ENCODE measurements around the gene STXBP5L.
"Not testable (repeated sequence)": the region's sequence is repeated elsewhere in the genome, so short reads cannot be mapped to it uniquely, and the experiment has no call there.

Gene STXBP5L

GRCh38 chr3:121202573-121202972, 294.6 kb downstream of the STXBP5L start:
- Histone ChIP-seq H3K27me3 (ENCODE audit: insufficient read depth, low read length, poor library complexity, severe bottlenecking) (no peaks in the 10 kb centered on the region), H4K20me1 (ENCODE audit: insufficient read depth, low read length, poor library complexity, severe bottlenecking) (no peaks in the 10 kb centered on the region), H3K36me3 (ENCODE audit: insufficient read depth, low read length) (no peaks in the 10 kb centered on the region), H2AFZ (ENCODE audit: low read length) (no peak overlapping the region), H3K4me3 (ENCODE audit: low read length, poor library complexity, severe bottlenecking) (no peak overlapping the region), H3K79me2 (ENCODE audit: insufficient read depth, low read length) (no peaks in the 10 kb centered on the region), H3K4me1 (ENCODE audit: insufficient read depth, low read length, poor library complexity, severe bottlenecking) (no peaks in the 10 kb centered on the region), H3F3A (ENCODE audit: low read depth) (no peaks in the 10 kb centered on the region), H3K9ac (ENCODE audit: low read depth, low read length, poor library complexity, severe bottlenecking) (no peak overlapping the region), H3K4me2 (ENCODE audit: low read depth, low read length, poor library complexity, severe bottlenecking) (no peak overlapping the region), H3K9me3 (ENCODE audit: insufficient read depth, low read depth, low read length) (no peaks in the 10 kb centered on the region), H3K9me2 (replicated peaks; ENCODE audit: low read depth, low read length) (no peaks in the 10 kb centered on the region)
- no peak for TF ChIP-seq EZH2phosphoT487 (IDR thresholded peaks at IDR 0.05; ENCODE audit: borderline replicate concordance)
- no peak for TF ChIP-seq CTCF (conservative IDR thresholded peaks at IDR 0.05; ENCODE audit: low read length)

GRCh38 chr3:121223116-121223515, 315.1 kb downstream of the STXBP5L start:
- TF ChIP-seq EZH2phosphoT487 (IDR thresholded peaks at IDR 0.05; ENCODE audit: borderline replicate concordance) (no peak), CTCF (conservative IDR thresholded peaks at IDR 0.05; ENCODE audit: low read length) (no peak)

GRCh38 chr3:121228971-121229370, 321.0 kb downstream of the STXBP5L start:
- Histone ChIP-seq H4K20me1 (ENCODE audit: insufficient read depth, low read length, poor library complexity, severe bottlenecking) (no peaks in the 10 kb centered on the region), H3K4me1 (ENCODE audit: insufficient read depth, low read length, poor library complexity, severe bottlenecking) (no peaks in the 10 kb centered on the region), H2AFZ (ENCODE audit: low read length) (no peak overlapping the region), H3K79me2 (ENCODE audit: insufficient read depth, low read length) (no peaks in the 10 kb centered on the region), H3K27me3 (ENCODE audit: insufficient read depth, low read length, poor library complexity, severe bottlenecking) (no peaks in the 10 kb centered on the region), H3K9ac (ENCODE audit: low read depth, low read length, poor library complexity, severe bottlenecking) (no peak overlapping the region), H3K4me2 (ENCODE audit: low read depth, low read length, poor library complexity, severe bottlenecking) (no peak overlapping the region), H3F3A (ENCODE audit: low read depth) (no peaks in the 10 kb centered on the region), H3K9me2 (replicated peaks; ENCODE audit: low read depth, low read length) (0 out of 2 replicates have a peak, but pooled peaks cover 3% of the 10 kb centered on the region), H3K36me3 (ENCODE audit: insufficient read depth, low read length) (no peaks in the 10 kb centered on the region), H3K4me3 (ENCODE audit: low read length, poor library complexity, severe bottlenecking) (no peak overlapping the region), H3K9me3 (ENCODE audit: insufficient read depth, low read depth, low read length) (no peaks in the 10 kb centered on the region)
- TF ChIP-seq CTCF (conservative IDR thresholded peaks at IDR 0.05; ENCODE audit: low read length) (no peak), EZH2phosphoT487 (IDR thresholded peaks at IDR 0.05; ENCODE audit: borderline replicate concordance) (no peak)

More at GRCh38 chr3:121223116-121223515, 315.1 kb downstream of the STXBP5L start:
- H3K36me3 ChIP-seq (ENCODE audit: insufficient read depth, low read length) = no peaks in the 10 kb centered on the region
- H3K9me2 ChIP-seq (replicated peaks; ENCODE audit: low read depth, low read length) = 0 out of 2 replicates have a peak, but pooled peaks cover 3% of the 10 kb centered on the region
- no peaks in the 10 kb centered on the region for H3K27me3 ChIP-seq (ENCODE audit: insufficient read depth, low read length, poor library complexity, severe bottlenecking)
- H3K9me3 ChIP-seq (ENCODE audit: insufficient read depth, low read depth, low read length) = no peaks in the 10 kb centered on the region
- no peaks in the 10 kb centered on the region for H4K20me1 ChIP-seq (ENCODE audit: insufficient read depth, low read length, poor library complexity, severe bottlenecking)
- no peak overlapping the region for H3K4me3 ChIP-seq (ENCODE audit: low read length, poor library complexity, severe bottlenecking)
- no peak overlapping the region for H2AFZ ChIP-seq (ENCODE audit: low read length)
- no peaks in the 10 kb centered on the region for H3K79me2 ChIP-seq (ENCODE audit: insufficient read depth, low read length)
- no peak overlapping the region for H3K9ac ChIP-seq (ENCODE audit: low read depth, low read length, poor library complexity, severe bottlenecking)
- no peaks in the 10 kb centered on the region for H3K4me1 ChIP-seq (ENCODE audit: insufficient read depth, low read length, poor library complexity, severe bottlenecking)
- no peak overlapping the region for H3K4me2 ChIP-seq (ENCODE audit: low read depth, low read length, poor library complexity, severe bottlenecking)
- H3F3A ChIP-seq (ENCODE audit: low read depth) = no peaks in the 10 kb centered on the region

GRCh38 chr3:121230194-121230593, 322.2 kb downstream of the STXBP5L start:
- not testable (repeated sequence) for H2AFZ ChIP-seq (ENCODE audit: low read length); H3K9me3 ChIP-seq (ENCODE audit: insufficient read depth, low read depth, low read length); H3K4me1 ChIP-seq (ENCODE audit: insufficient read depth, low read length, poor library complexity, severe bottlenecking); H3K36me3 ChIP-seq (ENCODE audit: insufficient read depth, low read length); H3F3A ChIP-seq (ENCODE audit: low read depth); H3K79me2 ChIP-seq (ENCODE audit: insufficient read depth, low read length); H4K20me1 ChIP-seq (ENCODE audit: insufficient read depth, low read length, poor library complexity, severe bottlenecking); H3K4me3 ChIP-seq (ENCODE audit: low read length, poor library complexity, severe bottlenecking); H3K9me2 ChIP-seq (replicated peaks; ENCODE audit: low read depth, low read length); H3K9ac ChIP-seq (ENCODE audit: low read depth, low read length, poor library complexity, severe bottlenecking); H3K27me3 ChIP-seq (ENCODE audit: insufficient read depth, low read length, poor library complexity, severe bottlenecking); H3K4me2 ChIP-seq (ENCODE audit: low read depth, low read length, poor library complexity, severe bottlenecking)
